ENCODE data around the gene IFT122. TPM values are rescaled to one million over a fixed set of nuclear protein-coding genes. Genes with fewer than 3 reads are reported as not detected.

The IFT122 gene
- total RNA-seq, 1 donor from 2014 or later = 26.5 TPM

GRCh38 chr3:129531699-129532098, 91.7 kb downstream of the IFT122 start:
- Histone ChIP-seq H3K27me3 (no peaks in the 10 kb centered on the region), H3K27ac (no peak overlapping the region), H3K4me1 (no peaks in the 10 kb centered on the region), H3K36me3 (no peaks in the 10 kb centered on the region), H3K9me3 (no peaks in the 10 kb centered on the region), H3K4me3 (no peak overlapping the region)
- DNase-seq (no peak), ATAC-seq (no peak)
- TF ChIP-seq CTCF (IDR thresholded peaks at IDR 0.05) = no peak
- intact Hi-C loops (cut with DNase I) = no loop called here

DNA sequence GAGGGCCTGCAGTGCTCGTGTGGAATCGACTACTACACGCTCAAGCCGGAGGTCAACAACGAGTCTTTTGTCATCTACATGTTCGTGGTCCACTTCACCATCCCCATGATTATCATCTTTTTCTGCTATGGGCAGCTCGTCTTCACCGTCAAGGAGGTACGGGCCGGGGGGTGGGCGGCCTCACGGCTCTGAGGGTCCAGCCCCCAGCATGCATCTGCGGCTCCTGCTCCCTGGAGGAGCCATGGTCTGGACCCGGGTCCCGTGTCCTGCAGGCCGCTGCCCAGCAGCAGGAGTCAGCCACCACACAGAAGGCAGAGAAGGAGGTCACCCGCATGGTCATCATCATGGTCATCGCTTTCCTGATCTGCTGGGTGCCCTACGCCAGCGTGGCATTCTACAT, 92.2 kb downstream of the IFT122 start:
- Histone ChIP-seq H3K27ac (no peak overlapping the region), H3K9me3 (no peaks in the 10 kb centered on the region), H3K4me1 (no peaks in the 10 kb centered on the region), H3K4me3 (no peak overlapping the region), H3K27me3 (no peaks in the 10 kb centered on the region), H3K36me3 (no peaks in the 10 kb centered on the region)
- intact Hi-C loops (cut with DNase I) = no loop called here
- no peak for TF ChIP-seq CTCF (IDR thresholded peaks at IDR 0.05)
- no peak for DNase-seq
- ATAC-seq = no peak

GRCh38 chr3:129533406-129533805, 93.4 kb downstream of the IFT122 start:
- H3K36me3 ChIP-seq = no peaks in the 10 kb centered on the region
- H3K27me3 ChIP-seq = no peaks in the 10 kb centered on the region
- TF ChIP-seq CTCF (IDR thresholded peaks at IDR 0.05) = no peak
- DNase-seq = no peak
- H3K4me1 ChIP-seq = no peaks in the 10 kb centered on the region
- no peak overlapping the region for H3K27ac ChIP-seq
- intact Hi-C loops (cut with DNase I) = no loop called here
- no peak for ATAC-seq
- H3K9me3 ChIP-seq = no peaks in the 10 kb centered on the region
- no peak overlapping the region for H3K4me3 ChIP-seq

DNA sequence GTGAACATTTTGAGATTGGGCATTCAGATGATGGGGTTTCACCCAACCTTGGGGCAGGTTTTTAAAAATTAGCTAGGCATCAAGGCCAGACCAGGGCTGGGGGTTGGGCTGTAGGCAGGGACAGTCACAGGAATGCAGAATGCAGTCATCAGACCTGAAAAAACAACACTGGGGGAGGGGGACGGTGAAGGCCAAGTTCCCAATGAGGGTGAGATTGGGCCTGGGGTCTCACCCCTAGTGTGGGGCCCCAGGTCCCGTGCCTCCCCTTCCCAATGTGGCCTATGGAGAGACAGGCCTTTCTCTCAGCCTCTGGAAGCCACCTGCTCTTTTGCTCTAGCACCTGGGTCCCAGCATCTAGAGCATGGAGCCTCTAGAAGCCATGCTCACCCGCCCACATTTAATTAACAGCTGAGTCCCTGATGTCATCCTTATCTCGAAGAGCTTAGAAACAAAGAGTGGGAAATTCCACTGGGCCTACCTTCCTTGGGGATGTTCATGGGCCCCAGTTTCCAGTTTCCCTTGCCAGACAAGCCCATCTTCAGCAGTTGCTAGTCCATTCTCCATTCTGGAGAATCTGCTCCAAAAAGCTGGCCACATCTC, 94.5 kb downstream of the IFT122 start:
- no peaks in the 10 kb centered on the region for H3K27me3 ChIP-seq
- H3K27ac ChIP-seq = no peak overlapping the region
- no peaks in the 10 kb centered on the region for H3K4me1 ChIP-seq
- no peak for ATAC-seq
- H3K9me3 ChIP-seq = no peaks in the 10 kb centered on the region
- TF ChIP-seq CTCF (IDR thresholded peaks at IDR 0.05) = no peak
- H3K4me3 ChIP-seq = no peak overlapping the region
- intact Hi-C loops (cut with DNase I) = no loop called here
- DNase-seq = no peak
- H3K36me3 ChIP-seq = no peaks in the 10 kb centered on the region

- H3K4me1 ChIP-seq = no peaks in the 10 kb centered on the region
- DNase-seq (no peak), ATAC-seq (no peak)
- no peak overlapping the region for H3K27ac ChIP-seq
- H3K36me3 ChIP-seq = no peaks in the 10 kb centered on the region
- H3K9me3 ChIP-seq = no peaks in the 10 kb centered on the region
- no peaks in the 10 kb centered on the region for H3K27me3 ChIP-seq
- TF ChIP-seq CTCF (IDR thresholded peaks at IDR 0.05) = no peak
- no peak overlapping the region for H3K4me3 ChIP-seq
- intact Hi-C loops (cut with DNase I) = no loop called here
These were observed 95.1 kb downstream of the IFT122 start for GRCh38 chr3:129535075-129535474.

GRCh38 chr3:129536374-129536667, 96.3 kb downstream of the IFT122 start:
- no peaks in the 10 kb centered on the region for H3K4me1 ChIP-seq
- no peaks in the 10 kb centered on the region for H3K27me3 ChIP-seq
- H3K36me3 ChIP-seq = no peaks in the 10 kb centered on the region
- H3K27ac ChIP-seq = no peak overlapping the region
- H3K9me3 ChIP-seq = no peaks in the 10 kb centered on the region
- DNase-seq (no peak), ATAC-seq (no peak)
- intact Hi-C loops (cut with DNase I) = no loop called here
- TF ChIP-seq CTCF (IDR thresholded peaks at IDR 0.05) = no peak
- no peak overlapping the region for H3K4me3 ChIP-seq

Data from upper lobe of right lung (tissue), 1 donor.